ENCODE data around the gene SH2D3C. TPM values are rescaled to one million over a fixed set of nuclear protein-coding genes. Genes with fewer than 3 reads are reported as not detected.

SH2D3C gene
- total and polyA plus RNA-seq, 8 donors, result 1.4 to 7.1 (median 2.5) TPM

DNA sequence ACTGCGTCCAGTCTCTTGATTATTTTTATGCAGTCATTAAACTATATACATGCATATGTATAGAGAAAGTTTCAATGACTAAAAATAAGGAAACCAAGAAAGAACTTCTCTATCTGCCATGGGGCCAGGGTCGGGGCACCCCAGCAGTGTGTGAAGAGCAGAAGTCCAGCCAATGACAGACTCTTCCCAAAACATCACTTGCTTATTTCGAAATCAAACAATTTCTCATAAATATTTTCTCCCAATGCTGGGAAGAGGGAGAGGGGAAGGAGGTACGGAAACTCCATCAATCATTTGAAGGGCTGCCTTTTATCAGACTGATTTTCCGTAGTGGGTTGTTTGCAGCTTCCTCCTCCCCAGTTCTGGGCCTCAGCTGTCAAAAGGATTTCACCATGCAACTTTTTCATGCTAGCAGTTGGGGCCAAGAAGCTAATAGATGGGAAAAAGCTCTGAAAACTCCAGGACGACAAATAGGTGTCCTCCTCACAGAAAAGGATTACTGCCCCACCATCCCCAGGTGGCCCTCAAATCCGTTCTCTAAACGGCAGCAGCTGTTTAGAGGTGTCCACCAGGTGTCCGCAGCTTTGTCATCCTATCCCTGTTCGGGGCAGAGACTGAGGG, 23.6 kb upstream of the SH2D3C start:
- Histone ChIP-seq H3K36me3 (peaks cover 0 to 2% (median 0%) of the 10 kb centered on the region in 3 donors), H3K4me1 (peaks cover 20 to 50% (median 39%) of the 10 kb centered on the region in 3 donors), H3K4me3 (peak overlapping the region in 2 of 4 donors; percentile 56 to 75), H3K27me3 (no peaks in the 10 kb centered on the region), H3K27ac (peak overlapping the region; percentile 57 to 92 (median 88)), H3K9me3 (no peaks in the 10 kb centered on the region)
- DNase-seq, result no peak
- FAIRE-seq, result no peak
- intact Hi-C loops (cut with DNase I), result no loop called here
- WGBS, 2 donors, result 25 to 26% methylated on average over 10 of the region's 10 CpGs
- peak in 1 of 4 donors; percentile 12 for ATAC-seq
- TF ChIP-seq, protein P1, sequence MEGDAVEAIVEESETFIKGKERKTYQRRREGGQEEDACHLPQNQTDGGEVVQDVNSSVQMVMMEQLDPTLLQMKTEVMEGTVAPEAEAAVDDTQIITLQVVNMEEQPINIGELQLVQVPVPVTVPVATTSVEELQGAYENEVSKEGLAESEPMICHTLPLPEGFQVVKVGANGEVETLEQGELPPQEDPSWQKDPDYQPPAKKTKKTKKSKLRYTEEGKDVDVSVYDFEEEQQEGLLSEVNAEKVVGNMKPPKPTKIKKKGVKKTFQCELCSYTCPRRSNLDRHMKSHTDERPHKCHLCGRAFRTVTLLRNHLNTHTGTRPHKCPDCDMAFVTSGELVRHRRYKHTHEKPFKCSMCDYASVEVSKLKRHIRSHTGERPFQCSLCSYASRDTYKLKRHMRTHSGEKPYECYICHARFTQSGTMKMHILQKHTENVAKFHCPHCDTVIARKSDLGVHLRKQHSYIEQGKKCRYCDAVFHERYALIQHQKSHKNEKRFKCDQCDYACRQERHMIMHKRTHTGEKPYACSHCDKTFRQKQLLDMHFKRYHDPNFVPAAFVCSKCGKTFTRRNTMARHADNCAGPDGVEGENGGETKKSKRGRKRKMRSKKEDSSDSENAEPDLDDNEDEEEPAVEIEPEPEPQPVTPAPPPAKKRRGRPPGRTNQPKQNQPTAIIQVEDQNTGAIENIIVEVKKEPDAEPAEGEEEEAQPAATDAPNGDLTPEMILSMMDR (IDR thresholded peaks at IDR 0.05), result no peak

DNA sequence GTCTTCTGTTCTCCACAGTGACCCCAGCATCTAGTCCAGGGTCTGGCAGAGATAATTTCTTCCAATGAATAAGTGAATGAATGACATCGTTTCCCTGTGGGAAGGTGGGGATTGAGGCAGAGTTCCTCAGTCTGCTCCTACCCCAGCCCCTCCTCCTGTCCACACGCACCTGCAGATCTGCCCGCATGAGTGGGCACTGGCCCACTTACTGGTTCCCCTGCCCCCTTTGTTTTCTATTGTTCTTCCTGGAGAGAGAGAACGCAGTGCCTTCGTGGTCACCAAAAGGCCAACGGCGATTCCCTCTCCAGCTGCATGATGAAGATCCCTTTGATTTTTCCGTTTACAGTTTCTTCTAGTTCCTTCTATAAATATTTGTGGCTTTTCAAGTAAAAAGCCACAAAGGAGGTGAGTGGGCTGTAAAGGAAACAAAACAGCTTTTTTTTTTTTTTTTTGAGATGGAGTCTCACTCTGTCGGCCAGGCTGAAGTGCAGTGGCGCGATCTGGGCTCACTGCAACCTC, 18.4 kb upstream of the SH2D3C start:
- Histone ChIP-seq H3K9me3 (no peaks in the 10 kb centered on the region), H3K27me3 (no peaks in the 10 kb centered on the region), H3K27ac (peak overlapping the region in 3 of 4 donors; percentile 45 to 76 (median 72)), H3K36me3 (peaks cover 0 to 4% (median 0%) of the 10 kb centered on the region in 3 donors), H3K4me1 (peaks cover 49 to 66% (median 64%) of the 10 kb centered on the region in 3 donors), H3K4me3 (no peak overlapping the region)
- 60 to 61% methylated on average over 11 of the region's 11 CpGs for WGBS, 2 donors
- no peak for DNase-seq
- FAIRE-seq, result no peak
- no peak for ATAC-seq
- TF ChIP-seq, protein P1 (IDR thresholded peaks at IDR 0.05), result no peak
- intact Hi-C loops (cut with DNase I), result no loop called here

DNA sequence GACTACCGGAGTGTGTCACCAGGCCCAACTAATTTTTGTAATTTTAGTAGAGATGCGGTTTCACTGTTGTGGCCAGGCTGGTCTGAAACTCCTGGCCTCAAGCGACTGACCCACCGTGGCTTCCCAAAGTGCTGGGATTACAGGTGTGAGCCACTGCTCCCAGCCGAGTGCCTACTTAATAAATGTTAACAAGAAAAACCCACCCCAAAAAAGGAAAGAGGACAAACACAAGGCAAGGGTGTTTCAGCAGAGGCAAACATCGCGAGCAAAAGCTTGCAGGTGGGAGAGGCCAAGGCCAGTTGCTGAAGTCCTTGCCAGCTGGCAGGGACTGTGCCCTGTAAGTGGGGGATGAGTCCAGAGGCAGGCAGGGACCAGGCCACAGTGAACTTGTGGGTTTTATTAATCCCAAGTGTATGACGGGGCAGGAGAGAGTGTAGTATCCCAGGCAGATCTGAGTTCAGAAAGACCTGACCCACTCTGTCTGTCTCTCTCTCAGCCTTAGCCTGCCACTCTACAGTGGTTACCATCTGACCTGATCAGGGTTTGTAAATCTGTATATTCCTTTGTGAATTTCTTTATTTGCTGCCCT, 17.9 kb upstream of the SH2D3C start:
- DNase-seq (peak in 5 of 6 donors; percentile 74 to 84 (median 81)), FAIRE-seq (no peak), ATAC-seq (peak; percentile 33 to 66 (median 48))
- TF ChIP-seq, protein P1 (IDR thresholded peaks at IDR 0.05), result no peak
- Histone ChIP-seq H3K36me3 (peaks cover 0 to 9% (median 6%) of the 10 kb centered on the region in 3 donors), H3K4me3 (no peak overlapping the region), H3K27me3 (no peaks in the 10 kb centered on the region), H3K9me3 (no peaks in the 10 kb centered on the region), H3K27ac (peak overlapping the region; percentile 42 to 76 (median 58)), H3K4me1 (peaks cover 49 to 60% (median 60%) of the 10 kb centered on the region in 3 donors)
- intact Hi-C loops (cut with DNase I), result no loop called here
- WGBS, 2 donors, result 20 to 23% methylated on average over 8 of the region's 8 CpGs

DNA sequence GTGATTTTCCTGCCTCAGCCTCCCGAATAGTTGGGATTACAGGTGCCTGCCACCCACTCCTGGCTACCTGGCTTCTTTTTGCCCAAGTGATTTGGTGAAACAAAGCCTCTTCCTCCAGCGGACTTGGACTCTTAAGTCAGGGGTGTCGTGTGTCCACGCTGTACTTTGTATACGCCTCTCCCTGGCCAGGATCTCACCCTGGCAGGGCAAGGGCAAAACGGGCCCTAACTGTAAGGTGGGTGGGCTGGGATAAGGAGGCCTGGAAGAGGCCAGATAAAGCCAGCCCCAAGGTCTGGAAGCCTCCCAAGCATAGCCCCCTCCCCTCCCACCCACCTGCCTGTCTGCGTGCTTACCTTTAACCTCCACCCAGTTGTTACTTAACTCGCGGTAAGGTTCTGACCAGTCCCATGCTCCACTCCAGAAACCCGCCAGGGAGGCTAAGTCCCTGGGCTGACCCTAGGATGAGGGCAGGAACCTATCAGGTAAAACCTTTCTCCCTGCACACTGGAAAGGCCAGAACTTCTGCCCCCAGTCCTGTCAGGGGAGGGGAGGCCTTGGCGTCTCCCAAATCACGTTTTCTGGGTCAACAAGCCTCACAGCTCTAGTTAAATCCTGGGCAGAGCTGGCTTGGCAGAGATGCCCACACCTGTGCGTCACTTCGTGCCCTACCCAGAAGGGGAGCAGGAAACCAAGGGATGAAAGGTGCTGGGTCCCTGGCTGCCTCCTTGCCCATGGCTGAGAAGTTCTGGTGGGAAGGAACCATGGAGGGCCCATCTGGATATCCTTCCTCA, 15.7 kb upstream of the SH2D3C start:
- TF ChIP-seq, protein P1 (IDR thresholded peaks at IDR 0.05), result no peak
- Histone ChIP-seq H3K4me1 (peaks cover 51 to 69% (median 59%) of the 10 kb centered on the region in 3 donors), H3K36me3 (peaks cover 5 to 30% (median 25%) of the 10 kb centered on the region in 3 donors), H3K9me3 (no peaks in the 10 kb centered on the region), H3K27ac (peak overlapping the region; percentile 25 to 62 (median 42)), H3K27me3 (no peaks in the 10 kb centered on the region), H3K4me3 (no peak overlapping the region)
- 37 to 42% methylated on average over 14 of the region's 14 CpGs for WGBS, 2 donors
- no peak for FAIRE-seq
- DNase-seq, result peak in 3 of 6 donors; percentile 63 to 70 (median 63)
- intact Hi-C loops (cut with DNase I), result no loop called here
- peak; percentile 28 to 54 (median 44) for ATAC-seq

Measured in pancreas (tissue), 10 donors.